Measurements from ENCODE around the gene SLC37A1. TPM values are rescaled to one million over a fixed set of nuclear protein-coding genes. Genes with fewer than 3 reads are reported as not detected.

SLC37A1 gene
- total RNA-seq, 2 donors from 2014 or later: 22.7 to 47.0 TPM

DNA sequence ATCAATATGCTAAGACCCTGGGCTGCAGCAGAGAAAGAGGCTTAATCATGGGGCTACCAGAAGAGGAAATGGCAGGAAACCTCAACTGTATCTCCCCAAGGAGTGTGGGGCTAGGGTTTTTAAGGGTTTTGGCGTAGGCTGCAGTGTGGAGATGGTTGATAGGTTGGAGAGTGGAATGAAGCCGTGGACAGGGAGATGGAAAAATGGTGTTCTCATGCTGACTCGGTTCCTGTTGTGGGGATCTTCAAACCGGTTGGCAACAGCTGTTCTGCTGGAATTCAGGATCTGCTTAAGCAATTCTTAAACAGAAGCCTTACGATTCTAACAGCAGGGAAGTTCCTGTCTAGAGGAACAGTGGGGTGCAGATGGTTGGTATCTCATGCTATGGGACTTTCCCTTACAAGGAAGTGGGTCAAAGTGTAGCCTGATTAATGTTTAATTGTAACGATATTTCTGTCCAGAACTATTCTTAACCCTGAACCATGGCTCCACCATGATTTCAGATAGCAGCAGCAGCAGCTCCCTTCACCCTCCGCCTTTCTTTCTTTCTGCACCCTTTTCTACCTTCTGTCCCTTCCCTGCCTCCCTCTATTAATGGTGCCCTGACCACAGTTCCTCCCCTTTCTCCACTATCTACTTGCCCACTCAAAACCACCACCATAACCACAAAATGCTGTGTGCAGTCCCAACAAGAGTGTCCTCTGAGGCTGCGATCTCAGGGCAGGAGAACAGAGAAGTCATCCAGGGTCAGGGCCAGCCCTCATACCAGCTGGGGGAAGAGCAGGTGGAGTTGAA, 48.4 kb upstream of the SLC37A1 start:
- H3K4me1 Mint-ChIP-seq: peaks cover 73% of the 10 kb centered on the region
- H3K27ac Mint-ChIP-seq: no peak overlapping the region
- H3K4me3 Mint-ChIP-seq: no peak overlapping the region

DNA sequence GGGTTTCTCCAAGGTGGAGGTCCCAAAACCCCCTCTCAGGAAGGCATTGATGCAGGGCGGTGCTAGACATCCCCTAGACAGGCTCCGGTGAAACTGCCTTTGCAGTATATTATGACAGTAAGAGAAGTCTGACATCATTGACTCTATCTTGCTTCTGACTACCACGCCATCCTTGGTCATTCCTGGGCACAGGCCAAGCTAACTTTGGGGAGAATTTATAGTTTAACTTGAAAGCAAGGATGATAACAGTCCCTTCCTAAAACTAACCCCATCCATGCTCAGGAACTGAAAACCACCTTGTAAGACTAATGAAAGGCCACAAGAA, 47.9 kb upstream of the SLC37A1 start:
- H3K36me3 Mint-ChIP-seq (ENCODE audit: low read depth): no peaks in the 10 kb centered on the region

More for the DNA sequence above, 48.4 kb upstream of the SLC37A1 start:
- H3K9ac ChIP-seq (ENCODE audit: extremely low read depth, low read length, poor library complexity, severe bottlenecking): no peak overlapping the region
- Mint-ChIP-seq H3K9me3 (peaks cover 13% of the 10 kb centered on the region), H3K27me3 (ENCODE audit: insufficient read depth) (no peaks in the 10 kb centered on the region), H3K36me3 (ENCODE audit: low read depth) (no peaks in the 10 kb centered on the region)
- TF ChIP-seq, protein P1, sequence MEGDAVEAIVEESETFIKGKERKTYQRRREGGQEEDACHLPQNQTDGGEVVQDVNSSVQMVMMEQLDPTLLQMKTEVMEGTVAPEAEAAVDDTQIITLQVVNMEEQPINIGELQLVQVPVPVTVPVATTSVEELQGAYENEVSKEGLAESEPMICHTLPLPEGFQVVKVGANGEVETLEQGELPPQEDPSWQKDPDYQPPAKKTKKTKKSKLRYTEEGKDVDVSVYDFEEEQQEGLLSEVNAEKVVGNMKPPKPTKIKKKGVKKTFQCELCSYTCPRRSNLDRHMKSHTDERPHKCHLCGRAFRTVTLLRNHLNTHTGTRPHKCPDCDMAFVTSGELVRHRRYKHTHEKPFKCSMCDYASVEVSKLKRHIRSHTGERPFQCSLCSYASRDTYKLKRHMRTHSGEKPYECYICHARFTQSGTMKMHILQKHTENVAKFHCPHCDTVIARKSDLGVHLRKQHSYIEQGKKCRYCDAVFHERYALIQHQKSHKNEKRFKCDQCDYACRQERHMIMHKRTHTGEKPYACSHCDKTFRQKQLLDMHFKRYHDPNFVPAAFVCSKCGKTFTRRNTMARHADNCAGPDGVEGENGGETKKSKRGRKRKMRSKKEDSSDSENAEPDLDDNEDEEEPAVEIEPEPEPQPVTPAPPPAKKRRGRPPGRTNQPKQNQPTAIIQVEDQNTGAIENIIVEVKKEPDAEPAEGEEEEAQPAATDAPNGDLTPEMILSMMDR (conservative IDR thresholded peaks at IDR 0.05): no peak
- DNase-seq: peak; percentile 34
- no peaks in the 10 kb centered on the region for H3K36me3 ChIP-seq (ENCODE audit: control insufficient read depth, insufficient read depth, low read length)
- WGBS, 2 experiments (ENCODE audit: insufficient coverage in 1 of 2, insufficient read length in 1 of 2): 66 to 84% methylated on average over 3 to 8 of the region's 8 CpGs
- H3K9me3 ChIP-seq (ENCODE audit: control insufficient read depth, low read length): peaks cover 14% of the 10 kb centered on the region
- no peaks in the 10 kb centered on the region for H3K27me3 ChIP-seq (ENCODE audit: control insufficient read depth, insufficient read depth, low read length, poor library complexity, severe bottlenecking)
- no peak overlapping the region for H3K4me3 ChIP-seq (ENCODE audit: low read length)
- H3K27ac ChIP-seq (ENCODE audit: low read depth, low read length): no peak overlapping the region
- H3K4me1 ChIP-seq (ENCODE audit: control insufficient read depth, insufficient read depth, low read length): peaks cover 11% of the 10 kb centered on the region

DNA sequence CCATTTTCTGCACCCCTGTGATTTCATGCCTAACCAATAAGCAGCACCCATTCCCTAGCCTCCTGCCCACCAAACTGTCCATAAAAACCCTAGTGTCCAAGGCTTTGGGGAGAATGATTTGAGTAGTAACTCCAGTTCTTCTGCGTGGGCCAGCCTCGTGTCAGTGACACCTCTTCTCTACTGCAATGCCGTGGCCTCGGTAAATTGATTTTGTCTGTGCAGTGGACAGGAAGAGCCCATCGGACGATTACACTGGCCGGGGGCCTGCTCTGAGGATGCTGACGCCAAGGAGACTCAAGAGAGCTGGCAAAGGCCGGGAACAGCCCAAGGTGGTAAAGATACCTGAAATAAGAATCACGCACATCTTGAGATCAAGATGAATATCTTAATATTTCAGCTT, 47.0 kb upstream of the SLC37A1 start:
- WGBS, 2 experiments (ENCODE audit: insufficient coverage in 1 of 2, insufficient read length in 1 of 2): 93 to 98% methylated on average over 10 of the region's 10 CpGs
- TF ChIP-seq, protein P1 (conservative IDR thresholded peaks at IDR 0.05): no peak
- Mint-ChIP-seq H3K9me3 (peaks cover 10% of the 10 kb centered on the region), H3K27ac (no peak overlapping the region), H3K27me3 (ENCODE audit: insufficient read depth) (no peaks in the 10 kb centered on the region), H3K4me1 (peaks cover 58% of the 10 kb centered on the region), H3K4me3 (no peak overlapping the region), H3K36me3 (ENCODE audit: low read depth) (no peaks in the 10 kb centered on the region)
- H3K4me1 ChIP-seq (ENCODE audit: control insufficient read depth, insufficient read depth, low read length): peaks cover 11% of the 10 kb centered on the region
- H3K4me3 ChIP-seq (ENCODE audit: low read length): no peak overlapping the region
- no peaks in the 10 kb centered on the region for H3K27me3 ChIP-seq (ENCODE audit: control insufficient read depth, insufficient read depth, low read length, poor library complexity, severe bottlenecking)
- no peak overlapping the region for H3K27ac ChIP-seq (ENCODE audit: low read depth, low read length)
- H3K9ac ChIP-seq (ENCODE audit: extremely low read depth, low read length, poor library complexity, severe bottlenecking): no peak overlapping the region
- DNase-seq: peak; percentile 20
- no peaks in the 10 kb centered on the region for H3K9me3 ChIP-seq (ENCODE audit: control insufficient read depth, low read length)
- no peaks in the 10 kb centered on the region for H3K36me3 ChIP-seq (ENCODE audit: control insufficient read depth, insufficient read depth, low read length)

More for the DNA sequence above, 47.9 kb upstream of the SLC37A1 start:
- Mint-ChIP-seq H3K4me3 (no peak overlapping the region), H3K9me3 (peaks cover 11% of the 10 kb centered on the region), H3K27ac (no peak overlapping the region), H3K27me3 (ENCODE audit: insufficient read depth) (no peaks in the 10 kb centered on the region), H3K4me1 (peaks cover 68% of the 10 kb centered on the region)
- no peak for DNase-seq
- no peaks in the 10 kb centered on the region for H3K36me3 ChIP-seq (ENCODE audit: control insufficient read depth, insufficient read depth, low read length)
- 82 to 93% methylated on average over 3 of the region's 3 CpGs for WGBS, 2 experiments (ENCODE audit: insufficient coverage in 1 of 2, insufficient read length in 1 of 2)
- no peak overlapping the region for H3K4me3 ChIP-seq (ENCODE audit: low read length)
- H3K27me3 ChIP-seq (ENCODE audit: control insufficient read depth, insufficient read depth, low read length, poor library complexity, severe bottlenecking): no peaks in the 10 kb centered on the region
- H3K9ac ChIP-seq (ENCODE audit: extremely low read depth, low read length, poor library complexity, severe bottlenecking): no peak overlapping the region
- H3K9me3 ChIP-seq (ENCODE audit: control insufficient read depth, low read length): peaks cover 8% of the 10 kb centered on the region
- no peak overlapping the region for H3K27ac ChIP-seq (ENCODE audit: low read depth, low read length)
- TF ChIP-seq, protein P1 (conservative IDR thresholded peaks at IDR 0.05): no peak
- H3K4me1 ChIP-seq (ENCODE audit: control insufficient read depth, insufficient read depth, low read length): peaks cover 11% of the 10 kb centered on the region
